GM18517 (cell line): ENCODE data around the gene SPIRE2.
"Not testable (repeated sequence)": the region's sequence is repeated elsewhere in the genome, so short reads cannot be mapped to it uniquely, and the experiment has no call there.

Experiments used
- ATAC-seq: cut with Tn5 transposase; IDR thresholded peaks from one replicate; pipeline ENCODE4 v1.9.1; 2021; ENCODE audit warnings: mild to moderate bottlenecking, moderate library complexity; ENCODE audit not compliant: unreplicated experiment

The SPIRE2 gene

GRCh38 chr16:89912143-89912542, 83.9 kb downstream of the SPIRE2 start:
- no peak for ATAC-seq

GRCh38 chr16:89912627-89913026, 84.4 kb downstream of the SPIRE2 start:
- no peak for ATAC-seq

GRCh38 chr16:89913408-89914387, 85.4 kb downstream of the SPIRE2 start:
- no peak for ATAC-seq

- ATAC-seq: not testable (repeated sequence)
Measured at GRCh38 chr16:89914642-89915285, 86.5 kb downstream of the SPIRE2 start.

- ATAC-seq: no peak
Measured at GRCh38 chr16:89915303-89916232, 87.3 kb downstream of the SPIRE2 start.

- ATAC-seq: peak; percentile 69
Measured at GRCh38 chr16:89917773-89918452, 89.6 kb downstream of the SPIRE2 start.

GRCh38 chr16:89918453-89919347, 90.4 kb downstream of the SPIRE2 start, which contains the start of gene MC1R:
TSS of gene MC1R (plus strand) at chr16:89918862. CDS start at chr16:89919259, 397 bp downstream.
- peak; percentile 8 for ATAC-seq

GRCh38 chr16:89919535-89920406, 91.5 kb downstream of the SPIRE2 start:
- no peak for ATAC-seq

- ATAC-seq: no peak
Measured at GRCh38 chr16:89920723-89921122, 92.4 kb downstream of the SPIRE2 start.
